Erythroblast (primary cell): Measurements from ENCODE around the gene SLC26A8.

ENCODE experiments used
- GATA1 ChIP-seq: IDR thresholded peaks from 2 replicates; pipeline ENCODE4 v1.6.1; 2011; ENCODE audit warnings: low read depth, mild to moderate bottlenecking, control low read depth, low read length, moderate library complexity
- POLR2A ChIP-seq: IDR thresholded peaks from 2 replicates; pipeline ENCODE4 v1.6.1; 2011; ENCODE audit warnings: mild to moderate bottlenecking, low read length

- TF ChIP-seq POLR2A = no peak
- no peak for TF ChIP-seq GATA1
Observed at GRCh38 chr6:36049582-36049981, 25.1 kb upstream of the SLC26A8 start.
